Urothelium cell line (cell line): ENCODE data around the gene RASL10B.

ENCODE experiments used
- DNase-seq: peaks from one replicate; pipeline ENCODE4 v3.0.0; 2011; ENCODE audit warnings: low spot score, mixed read lengths
- FAIRE-seq: peaks from 2 replicates; lab custom pipeline; 2011; peaks lifted over from hg19 to GRCh38; lab: Jason Lieb, UNC

RASL10B gene

GRCh38 chr17:35791681-35792350 is 60.4 kb downstream of the RASL10B start:
- no peak for DNase-seq
- FAIRE-seq: no peak
